ENCODE results near the gene NNAT. TPM values are rescaled to one million over a fixed set of nuclear protein-coding genes. Genes with fewer than 3 reads are reported as not detected.

NNAT gene
- total and polyA plus RNA-seq, 2 of the 8 experiments (the other 6 are each of a cell fraction or from before 2014, with no cell fraction given): 66.8 to 175 TPM

DNA sequence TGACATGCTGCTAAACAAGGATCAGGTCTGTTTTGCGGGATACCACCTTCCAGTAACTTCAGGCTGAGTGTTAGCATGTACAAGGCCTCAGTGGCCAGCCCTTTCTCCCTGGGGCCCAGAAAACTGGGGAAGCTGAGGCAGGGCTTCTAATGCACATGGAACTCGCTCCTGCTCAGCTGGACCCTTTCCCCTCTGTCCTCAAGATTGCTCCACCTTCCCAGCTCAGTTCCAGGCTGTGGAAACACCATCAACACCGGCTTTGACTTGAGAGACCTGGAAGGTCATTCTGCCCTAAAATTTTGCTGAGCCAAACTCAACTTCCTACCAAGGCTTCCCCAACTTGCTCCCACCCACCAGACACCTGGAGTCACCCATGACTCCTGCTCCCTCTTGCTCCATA is 10.8 kb downstream of the NNAT start:
- Histone ChIP-seq H3K4me1 (replicated peaks in 1 of 4; ENCODE audit: control insufficient read depth in 3 of 4, insufficient read depth in 4 of 4, low read length in 3 of 4) (peaks cover 0 to 6% (median 2%) of the 10 kb centered on the region in 4 experiments; a peak in 4 of 7 replicates), H4K5ac (ENCODE audit: insufficient read length, low read depth, low read length) (no peak overlapping the region), H3K56ac (replicated peaks; ENCODE audit: insufficient read length, low read depth, low read length) (no peak overlapping the region), H3K18ac (ENCODE audit: extremely low read depth, low read length) (no peak overlapping the region), H4K8ac (ENCODE audit: extremely low read depth, insufficient read depth, low read length) (no peak overlapping the region), H3K27me3 (replicated peaks in 1 of 4; ENCODE audit: control insufficient read depth in 3 of 4, extremely low read depth in 1 of 4, insufficient read depth in 3 of 4, low read length in 3 of 4) (no peaks in the 10 kb centered on the region), H2BK12ac (ENCODE audit: low read depth, low read length) (peak overlapping the region; percentile 41; the same call in 1 of the 2 replicates), H3K4me2 (ENCODE audit: insufficient read depth in 1 of 2, low read depth in 2 of 2, low read length in 2 of 2) (no peak overlapping the region), H2AK5ac (ENCODE audit: low read depth, low read length) (no peak overlapping the region), H2BK5ac (ENCODE audit: low read depth, low read length) (no peak overlapping the region), H3K79me1 (ENCODE audit: low read depth, low read length) (no peaks in the 10 kb centered on the region; the same call in 1 of the 2 replicates), H3K9me3 (ENCODE audit: insufficient read depth in 2 of 2, low read depth in 1 of 2, low read length in 1 of 2) (no peaks in the 10 kb centered on the region), H3K27ac (ENCODE audit: low read depth, low read length) (no peak overlapping the region), H3K79me2 (ENCODE audit: control insufficient read depth in 1 of 2, insufficient read depth in 2 of 2, low read length in 2 of 2) (peaks cover 0 to 6% of the 10 kb centered on the region in 2 experiments; a peak in 2 of 4 replicates), H3K14ac (ENCODE audit: insufficient read length) (no peak overlapping the region), H2BK15ac (ENCODE audit: low read length) (0 out of 2 replicates have a peak overlapping the region, but pooled peaks have one; percentile 61), H2AFZ (ENCODE audit: low read length) (no peak overlapping the region), H4K91ac (replicated peaks; ENCODE audit: insufficient read length, low read length) (no peak overlapping the region), H3K23ac (ENCODE audit: insufficient read length) (no peak overlapping the region), H3K4me3 (ENCODE audit: extremely low read depth in 1 of 4, insufficient read depth in 2 of 4, low read depth in 3 of 4, low read length in 4 of 4) (no peak overlapping the region), H2BK20ac (ENCODE audit: low read length) (no peak overlapping the region), H4K20me1 (replicated peaks in 1 of 2; ENCODE audit: control insufficient read depth in 1 of 2, insufficient read depth in 2 of 2, low read length in 2 of 2) (peaks cover 0 to 2% of the 10 kb centered on the region in 2 experiments), H2BK120ac (replicated peaks; ENCODE audit: low read depth, low read length) (no peak overlapping the region), H3K9ac (replicated peaks in 1 of 4; ENCODE audit: extremely low read depth in 1 of 4, low read depth in 3 of 4, low read length in 3 of 4) (no peak overlapping the region), H3K23me2 (ENCODE audit: low read depth, low read length) (peaks cover 5% of the 10 kb centered on the region), H3K36me3 (ENCODE audit: control insufficient read depth in 2 of 4, insufficient read depth in 4 of 4, low read length in 3 of 4) (no peaks in the 10 kb centered on the region), H3K4ac (replicated peaks; ENCODE audit: insufficient read length, low read depth, low read length) (no peak overlapping the region)
- TF ChIP-seq JUND (IDR thresholded peaks at IDR 0.05; ENCODE audit: low read length): no peak
- no peak for TF ChIP-seq HDAC6 (IDR thresholded peaks at IDR 0.05; ENCODE audit: low read depth, low read length)
- TF ChIP-seq, protein P1, sequence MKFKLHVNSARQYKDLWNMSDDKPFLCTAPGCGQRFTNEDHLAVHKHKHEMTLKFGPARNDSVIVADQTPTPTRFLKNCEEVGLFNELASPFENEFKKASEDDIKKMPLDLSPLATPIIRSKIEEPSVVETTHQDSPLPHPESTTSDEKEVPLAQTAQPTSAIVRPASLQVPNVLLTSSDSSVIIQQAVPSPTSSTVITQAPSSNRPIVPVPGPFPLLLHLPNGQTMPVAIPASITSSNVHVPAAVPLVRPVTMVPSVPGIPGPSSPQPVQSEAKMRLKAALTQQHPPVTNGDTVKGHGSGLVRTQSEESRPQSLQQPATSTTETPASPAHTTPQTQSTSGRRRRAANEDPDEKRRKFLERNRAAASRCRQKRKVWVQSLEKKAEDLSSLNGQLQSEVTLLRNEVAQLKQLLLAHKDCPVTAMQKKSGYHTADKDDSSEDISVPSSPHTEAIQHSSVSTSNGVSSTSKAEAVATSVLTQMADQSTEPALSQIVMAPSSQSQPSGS (IDR thresholded peaks at IDR 0.05; ENCODE audit: low read length): no peak
- TF ChIP-seq TAF1 (IDR thresholded peaks at IDR 0.05; ENCODE audit: low read depth, low read length): no peak
- no peak for TF ChIP-seq PHF8 (conservative IDR thresholded peaks at IDR 0.05; ENCODE audit: low read depth, low read length)
- no peak for TF ChIP-seq FOSL1 (IDR thresholded peaks at IDR 0.05; ENCODE audit: insufficient read depth, low read depth, low read length)
- TF ChIP-seq CBX8 (IDR thresholded peaks at IDR 0.05; ENCODE audit: borderline replicate concordance, low read depth, low read length): no peak
- no peak for TF ChIP-seq SIRT6 (IDR thresholded peaks at IDR 0.05; ENCODE audit: low read length)
- POLR2A ChIA-PET (ENCODE audit: partially characterized antibody): interaction anchor here (1.3 to 2.4 kb wide), 2 partner anchors 26 to 43 kb away, joined by 4 to 7 read pairs; no protein-coding TSS in a partner anchor
- no peak for DNase-seq (ENCODE audit: low read depth in 1 of 2, low spot score in 2 of 2)
- CTCF ChIA-PET (ENCODE audit: partially characterized antibody): interaction anchor here (1.3 to 4.7 kb wide), 12 partner anchors 12 to 340 kb away, joined by 3 to 39 read pairs (median 7); no protein-coding TSS in a partner anchor
- no peak for FAIRE-seq
- whole genome bisulfite sequencing, 2 experiments (ENCODE audit: extremely low coverage in 1 of 2, insufficient coverage in 1 of 2, insufficient read length in 1 of 2, insufficient replicate concordance in 2 of 2, low coverage in 1 of 2, low lambda C conversion rate in 2 of 2, missing lambda C conversion rate in 1 of 2): 95% methylated on average over 3 of the region's 3 CpGs; no CpG with 5 or more reads in 1 of the 2 experiments
